HG03457 (cell line): ENCODE results near the gene MAD2L1.

ENCODE experiments used
- ATAC-seq: cut with Tn5 transposase; IDR thresholded peaks from one replicate; pipeline ENCODE4 v1.9.1; 2021; ENCODE audit warnings: moderate number of reproducible peaks; ENCODE audit not compliant: unreplicated experiment

MAD2L1 gene

GRCh38 chr4:120059036-120059435, 7.6 kb downstream of the MAD2L1 start:
- ATAC-seq, result no peak

- no peak for ATAC-seq
Observed at GRCh38 chr4:120057416-120057815, 9.2 kb downstream of the MAD2L1 start.

- no peak for ATAC-seq
Observed at GRCh38 chr4:120056246-120056645, 10.4 kb downstream of the MAD2L1 start.

GRCh38 chr4:120055795-120056194, 10.9 kb downstream of the MAD2L1 start:
- ATAC-seq, result no peak

GRCh38 chr4:120055162-120055561, 11.5 kb downstream of the MAD2L1 start:
- ATAC-seq, result no peak

- ATAC-seq, result peak; percentile 45
Observed at GRCh38 chr4:120053911-120054310, 12.7 kb downstream of the MAD2L1 start.

- no peak for ATAC-seq
Observed at GRCh38 chr4:120052856-120053255, 13.8 kb downstream of the MAD2L1 start.

GRCh38 chr4:120051253-120051652, 15.4 kb downstream of the MAD2L1 start:
- no peak for ATAC-seq

GRCh38 chr4:120049732-120050494, 16.7 kb downstream of the MAD2L1 start:
- ATAC-seq, result peak; percentile 90

GRCh38 chr4:120043828-120044227, 22.8 kb downstream of the MAD2L1 start:
- ATAC-seq, result no peak

- ATAC-seq, result no peak
Observed at GRCh38 chr4:120037411-120037810, 29.2 kb downstream of the MAD2L1 start.

- ATAC-seq, result no peak
Observed at GRCh38 chr4:120034913-120035312, 31.7 kb downstream of the MAD2L1 start.

- no peak for ATAC-seq
Observed at GRCh38 chr4:120026853-120027252, 39.8 kb downstream of the MAD2L1 start.

GRCh38 chr4:120025516-120025915, 41.1 kb downstream of the MAD2L1 start:
- no peak for ATAC-seq

- no peak for ATAC-seq
Observed at GRCh38 chr4:120018786-120019185, 47.9 kb downstream of the MAD2L1 start.

- ATAC-seq, result no peak
Observed at GRCh38 chr4:120017939-120018692, 48.5 kb downstream of the MAD2L1 start.

- ATAC-seq, result no peak
Observed at GRCh38 chr4:120011725-120012124, 54.9 kb downstream of the MAD2L1 start.

- ATAC-seq, result no peak
Observed at GRCh38 chr4:120010646-120011045, 56.0 kb downstream of the MAD2L1 start.

GRCh38 chr4:120009731-120010130, 56.9 kb downstream of the MAD2L1 start:
- no peak for ATAC-seq

- no peak for ATAC-seq
Observed at GRCh38 chr4:120008957-120009356, 57.7 kb downstream of the MAD2L1 start.

- no peak for ATAC-seq
Observed at GRCh38 chr4:120007896-120008436, 58.7 kb downstream of the MAD2L1 start.
